CD14-positive monocyte (primary cell): Measurements from ENCODE around the gene ADAM30. TPM values are rescaled to one million over a fixed set of nuclear protein-coding genes. Genes with fewer than 3 reads are reported as not detected.
A peak's percentile ranks its signal among the peaks of the same experiment; 100 is the strongest.

Source experiments
- DNase-seq, 3 donors: peaks; one replicate each; pipeline ENCODE4 v3.0.0-alpha.2; 2011 to 2022
- H2AFZ ChIP-seq: 2 replicates; pipeline ENCODE4 v1.6.0; 2012; ENCODE audit warnings: mild to moderate bottlenecking, low read depth, low read length, inconsistent platforms; ENCODE audit not compliant: insufficient read depth, poor library complexity, severe bottlenecking
- H3K27ac ChIP-seq, 2 donors: 1 replicate in 1 of 2; 2 replicates in 1 of 2; pipeline ENCODE4 v1.5.1; 2012 to 2013; ENCODE audit warnings: low read length in 2 of 2, control low read depth in 1 of 2, inconsistent platforms in 1 of 2, low read depth in 1 of 2, mild to moderate bottlenecking in 1 of 2
- H3K27me3 ChIP-seq, 2 donors: one replicate each; pipeline versions ENCODE4 v1.6.0 to v1.6.1; 2011 to 2013; ENCODE audit warnings: low read length in 2 of 2; ENCODE audit not compliant: control insufficient read depth in 2 of 2, insufficient read depth in 2 of 2
- H3K36me3 ChIP-seq, 2 donors: replicated peaks in 1 of 2; 1 replicate in 1 of 2; 2 replicates in 1 of 2; pipeline versions ENCODE4 v1.5.1 to v1.6.1; 2012 to 2013; ENCODE audit warnings: low read length in 2 of 2, control low read depth in 1 of 2, inconsistent platforms in 1 of 2, mild to moderate bottlenecking in 1 of 2; ENCODE audit not compliant: insufficient read depth in 2 of 2, control insufficient read depth in 1 of 2
- H3K4me1 ChIP-seq, 2 donors: 1 replicate in 1 of 2; 2 replicates in 1 of 2; pipeline versions ENCODE4 v1.5.1 to v1.6.1; 2012 to 2013; ENCODE audit warnings: low read length in 2 of 2, control low read depth in 1 of 2, inconsistent platforms in 1 of 2, mild to moderate bottlenecking in 1 of 2, moderate library complexity in 1 of 2; ENCODE audit not compliant: insufficient read depth in 2 of 2, control insufficient read depth in 1 of 2
- H3K4me2 ChIP-seq: replicated peaks from 2 replicates; pipeline ENCODE3; 2012; ENCODE audit warnings: low read length, moderate library complexity, mild to moderate bottlenecking; ENCODE audit not compliant: poor library complexity, severe bottlenecking; ENCODE audit errors: extremely low read depth
- H3K4me3 ChIP-seq, 3 experiments: fragments of 200-600 bp in 1 of 3; sonication (generic) in 1 of 3; replicated peaks in 1 of 3; 1 replicate in 2 of 3; 2 replicates in 1 of 3; pipeline ENCODE4 v1.5.1; 2011 to 2013; ENCODE audit warnings: low read length in 3 of 3, mild to moderate bottlenecking in 3 of 3, control low read depth in 2 of 3, low read depth in 2 of 3, inconsistent platforms in 1 of 3, moderate library complexity in 1 of 3
- H3K79me2 ChIP-seq: 2 replicates; pipeline ENCODE4 v1.6.0; 2012; ENCODE audit warnings: mild to moderate bottlenecking, control low read depth, inconsistent platforms, low read length, moderate library complexity; ENCODE audit not compliant: insufficient read depth
- H3K9ac ChIP-seq: 2 replicates; pipeline ENCODE4 v1.6.0; 2017; ENCODE audit warnings: low read length, mild to moderate bottlenecking; ENCODE audit not compliant: insufficient read depth, poor library complexity, severe bottlenecking
- H3K9me3 ChIP-seq, 2 donors: replicated peaks in 1 of 2; 1 replicate in 1 of 2; 2 replicates in 1 of 2; pipeline versions ENCODE4 v1.5.1 to v1.6.1; 2012 to 2013; ENCODE audit warnings: low read length in 2 of 2, control low read depth in 1 of 2; ENCODE audit not compliant: control insufficient read depth in 1 of 2, insufficient read depth in 1 of 2
- H4K20me1 ChIP-seq: 2 replicates; pipeline ENCODE4 v1.6.0; 2012; ENCODE audit warnings: mild to moderate bottlenecking, low read length, control low read depth, moderate library complexity; ENCODE audit not compliant: insufficient read depth
- H3K27ac Mint-ChIP-seq, 7 donors: one replicate each; pipeline ENCODE4 v1.8.0; 2020; ENCODE audit warnings: mild to moderate bottlenecking in 7 of 7, mixed read lengths in 7 of 7, moderate library complexity in 6 of 7, inconsistent platforms in 2 of 7
- H3K27me3 Mint-ChIP-seq, 3 donors: one replicate each; pipeline ENCODE4 v1.8.0; 2021 to 2022; ENCODE audit warnings: low read depth in 3 of 3, mild to moderate bottlenecking in 3 of 3, mixed read lengths in 3 of 3, moderate library complexity in 3 of 3, inconsistent platforms in 1 of 3
- H3K36me3 Mint-ChIP-seq, 2 donors: one replicate each; pipeline ENCODE4 v1.8.0; 2020; ENCODE audit warnings: mixed read lengths in 2 of 2, inconsistent platforms in 1 of 2, mild to moderate bottlenecking in 1 of 2
- H3K4me1 Mint-ChIP-seq: one replicate; pipeline ENCODE4 v1.8.0; 2020; ENCODE audit warnings: mild to moderate bottlenecking, mixed read lengths
- H3K4me3 Mint-ChIP-seq, 2 donors: one replicate each; pipeline ENCODE4 v1.8.0; 2020; ENCODE audit warnings: mild to moderate bottlenecking in 2 of 2, mixed read lengths in 2 of 2, moderate library complexity in 1 of 2
- H3K9me3 Mint-ChIP-seq, 7 donors: one replicate each; pipeline ENCODE4 v1.8.0; 2020 to 2022; ENCODE audit warnings: mixed read lengths in 7 of 7, mild to moderate bottlenecking in 6 of 7, moderate library complexity in 6 of 7, inconsistent platforms in 2 of 7
- WGBS: methylation state at CpG from one replicate; pipeline ENCODE4 v1.1.5; 2013; ENCODE audit warnings: missing lambda C conversion rate; ENCODE audit not compliant: insufficient coverage; 5-methylcytosine and 5-hydroxymethylcytosine counted together
- intact Hi-C, 2 donors: fragments of 100-400 bp; cut with micrococcal nuclease; formaldehyde crosslinking; loops; one replicate each; pipeline versions ENCODE4 v1.15.0 to v1.15.1; 2023
- polyA plus RNA-seq, 3 donors: library from polyadenylated mRNA; depleted of rRNA in 1 of 3; unstranded in 2 of 3; stranded (reverse) in 1 of 3; fragments of 300-500 nt in 2 of 3; fragments of >200 nt in 1 of 3; fragmentation: Illumina TruSeq in 2 of 3; gene quantifications; 1 replicate in 2 of 3; 2 replicates in 1 of 3; pipeline ENCODE4 v1.2.3, GENCODE V29; 2012 to 2021
- TF ChIP-seq, protein P1 (sequence below): fragments of 200-600 bp; IDR thresholded peaks from one replicate; pipeline ENCODE4 v1.8.0; 2022; ENCODE audit warnings: antibody characterized with exemption, mild to moderate bottlenecking

The ADAM30 gene
- polyA plus RNA-seq, 3 donors = not detected

GRCh38 chr1:119884711-119885110, 11.6 kb downstream of the ADAM30 start:
- peaks cover 5 to 16% of the 10 kb centered on the region in 2 donors for H3K9me3 ChIP-seq
- peak overlapping the region in 1 of 2 donors; percentile 84 for H3K27ac ChIP-seq
- no peaks in the 10 kb centered on the region for H3K36me3 ChIP-seq
- H3K9me3 Mint-ChIP-seq = peaks cover 9 to 19% (median 14%) of the 10 kb centered on the region in 7 donors
- peaks cover 0 to 5% (median 0%) of the 10 kb centered on the region in 3 donors for H3K27me3 Mint-ChIP-seq
- H2AFZ ChIP-seq = no peak overlapping the region
- H3K27me3 ChIP-seq = no peaks in the 10 kb centered on the region
- no peaks in the 10 kb centered on the region for H4K20me1 ChIP-seq
- peaks cover 37 to 44% of the 10 kb centered on the region in 2 donors for H3K4me1 ChIP-seq
- no peak overlapping the region for H3K27ac Mint-ChIP-seq
- H3K9ac ChIP-seq = no peak overlapping the region
- TF ChIP-seq, protein P1, sequence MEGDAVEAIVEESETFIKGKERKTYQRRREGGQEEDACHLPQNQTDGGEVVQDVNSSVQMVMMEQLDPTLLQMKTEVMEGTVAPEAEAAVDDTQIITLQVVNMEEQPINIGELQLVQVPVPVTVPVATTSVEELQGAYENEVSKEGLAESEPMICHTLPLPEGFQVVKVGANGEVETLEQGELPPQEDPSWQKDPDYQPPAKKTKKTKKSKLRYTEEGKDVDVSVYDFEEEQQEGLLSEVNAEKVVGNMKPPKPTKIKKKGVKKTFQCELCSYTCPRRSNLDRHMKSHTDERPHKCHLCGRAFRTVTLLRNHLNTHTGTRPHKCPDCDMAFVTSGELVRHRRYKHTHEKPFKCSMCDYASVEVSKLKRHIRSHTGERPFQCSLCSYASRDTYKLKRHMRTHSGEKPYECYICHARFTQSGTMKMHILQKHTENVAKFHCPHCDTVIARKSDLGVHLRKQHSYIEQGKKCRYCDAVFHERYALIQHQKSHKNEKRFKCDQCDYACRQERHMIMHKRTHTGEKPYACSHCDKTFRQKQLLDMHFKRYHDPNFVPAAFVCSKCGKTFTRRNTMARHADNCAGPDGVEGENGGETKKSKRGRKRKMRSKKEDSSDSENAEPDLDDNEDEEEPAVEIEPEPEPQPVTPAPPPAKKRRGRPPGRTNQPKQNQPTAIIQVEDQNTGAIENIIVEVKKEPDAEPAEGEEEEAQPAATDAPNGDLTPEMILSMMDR = no peak
- WGBS = 0% methylated on average over 1 of the region's 2 CpGs
- intact Hi-C loops = no loop called here
- peaks cover 5% of the 10 kb centered on the region for H3K4me1 Mint-ChIP-seq
- peak in 1 of 3 donors; percentile 10 for DNase-seq
- peak overlapping the region; percentile 7 for H3K4me2 ChIP-seq
- no peak overlapping the region for H3K4me3 ChIP-seq
- H3K79me2 ChIP-seq = no peaks in the 10 kb centered on the region
- no peak overlapping the region for H3K4me3 Mint-ChIP-seq
- H3K36me3 Mint-ChIP-seq = peaks cover 4 to 6% of the 10 kb centered on the region in 2 donors

DNA sequence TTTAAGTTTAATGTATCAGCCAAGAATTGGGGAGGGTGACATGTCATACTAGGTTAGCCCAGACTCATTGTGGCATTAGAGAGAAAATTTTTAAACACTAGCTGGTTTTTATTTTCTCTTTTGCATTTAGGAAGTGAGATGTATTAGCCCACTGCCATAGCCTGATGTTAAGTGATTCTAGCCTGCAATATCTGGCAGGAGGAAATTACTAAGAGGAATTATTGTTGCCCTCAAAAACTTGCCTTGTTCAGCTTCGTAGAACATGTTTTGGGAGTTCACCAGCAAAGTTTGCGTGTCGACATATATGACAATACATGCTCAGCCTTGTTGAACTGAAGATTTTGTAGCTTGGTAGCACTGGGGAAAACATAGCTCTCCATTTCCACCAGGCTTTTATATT, 12.5 kb downstream of the ADAM30 start:
- Histone ChIP-seq H3K4me2 (no peak overlapping the region), H3K9me3 (peaks cover 5 to 12% of the 10 kb centered on the region in 2 donors), H3K4me1 (peaks cover 37 to 44% of the 10 kb centered on the region in 2 donors), H3K27ac (peak overlapping the region in 1 of 2 donors; percentile 84), H3K79me2 (no peaks in the 10 kb centered on the region), H2AFZ (no peak overlapping the region), H3K27me3 (no peaks in the 10 kb centered on the region), H3K9ac (peak overlapping the region; percentile 11), H3K4me3 (no peak overlapping the region), H4K20me1 (no peaks in the 10 kb centered on the region), H3K36me3 (no peaks in the 10 kb centered on the region)
- no peak overlapping the region for H3K27ac Mint-ChIP-seq
- peaks cover 5% of the 10 kb centered on the region for H3K4me1 Mint-ChIP-seq
- DNase-seq = peak in 2 of 3 donors; percentile 13
- TF ChIP-seq, protein P1 = no peak
- intact Hi-C loops = no loop called here
- peaks cover 8 to 13% (median 11%) of the 10 kb centered on the region in 7 donors for H3K9me3 Mint-ChIP-seq
- WGBS = 17% methylated on average over 1 of the region's 3 CpGs
- H3K36me3 Mint-ChIP-seq = peaks cover 4 to 6% of the 10 kb centered on the region in 2 donors
- H3K4me3 Mint-ChIP-seq = no peak overlapping the region
- peaks cover 0 to 5% (median 0%) of the 10 kb centered on the region in 3 donors for H3K27me3 Mint-ChIP-seq
